Choroid plexus epithelial cell (primary cell): Measurements from ENCODE around the gene PTPRG.

Experiments used
- DNase-seq: peaks from one replicate; pipeline ENCODE4 v3.0.0-alpha.2; 2010; ENCODE audit warnings: low read depth
- H3K4me3 ChIP-seq: 2 replicates; pipeline ENCODE4 v1.5.1; 2011; ENCODE audit warnings: low read depth, mild to moderate bottlenecking, control low read depth, low read length, moderate library complexity
- TF ChIP-seq, protein P1 (sequence below): conservative IDR thresholded peaks from 2 replicates; pipeline ENCODE4 v1.5.1; 2011; ENCODE audit warnings: low read depth, mild to moderate bottlenecking, control low read depth, inconsistent platforms, low read length, moderate library complexity

The PTPRG gene

DNA sequence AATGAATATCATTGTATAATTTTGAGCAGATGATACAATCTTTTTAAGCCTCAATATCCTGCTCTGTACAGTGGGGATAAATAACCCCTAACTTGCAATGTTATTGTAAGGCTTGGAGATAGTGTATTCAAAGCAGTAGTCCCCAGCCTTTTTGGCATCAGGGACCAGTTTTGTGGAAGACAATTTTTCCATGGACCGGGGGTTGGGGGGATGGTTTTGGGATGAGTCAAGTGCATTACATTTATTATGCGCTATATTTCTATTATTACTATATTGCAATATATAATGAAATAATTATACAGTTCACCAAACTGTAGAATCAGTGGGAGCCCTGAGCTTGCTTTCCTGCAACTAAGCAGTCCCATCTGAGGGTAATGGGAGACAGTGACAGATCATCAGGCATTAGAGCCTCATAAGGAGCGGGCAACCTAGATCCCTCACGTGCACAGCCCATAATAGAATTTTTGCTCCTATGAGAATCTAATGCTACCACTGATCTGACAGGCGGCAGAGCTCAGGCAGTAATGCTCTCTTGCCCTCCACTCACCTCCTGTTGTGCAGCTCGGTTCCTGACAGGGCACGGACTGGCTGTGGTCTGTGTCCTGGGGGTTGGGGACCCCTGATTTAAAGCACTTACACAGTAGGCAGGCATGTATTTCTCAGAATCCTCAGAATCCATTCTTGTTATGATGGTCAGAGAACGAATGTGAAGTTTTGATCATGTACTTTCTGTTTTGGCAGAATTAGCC lies 102.2 kb downstream of the PTPRG start:
- TF ChIP-seq, protein P1, sequence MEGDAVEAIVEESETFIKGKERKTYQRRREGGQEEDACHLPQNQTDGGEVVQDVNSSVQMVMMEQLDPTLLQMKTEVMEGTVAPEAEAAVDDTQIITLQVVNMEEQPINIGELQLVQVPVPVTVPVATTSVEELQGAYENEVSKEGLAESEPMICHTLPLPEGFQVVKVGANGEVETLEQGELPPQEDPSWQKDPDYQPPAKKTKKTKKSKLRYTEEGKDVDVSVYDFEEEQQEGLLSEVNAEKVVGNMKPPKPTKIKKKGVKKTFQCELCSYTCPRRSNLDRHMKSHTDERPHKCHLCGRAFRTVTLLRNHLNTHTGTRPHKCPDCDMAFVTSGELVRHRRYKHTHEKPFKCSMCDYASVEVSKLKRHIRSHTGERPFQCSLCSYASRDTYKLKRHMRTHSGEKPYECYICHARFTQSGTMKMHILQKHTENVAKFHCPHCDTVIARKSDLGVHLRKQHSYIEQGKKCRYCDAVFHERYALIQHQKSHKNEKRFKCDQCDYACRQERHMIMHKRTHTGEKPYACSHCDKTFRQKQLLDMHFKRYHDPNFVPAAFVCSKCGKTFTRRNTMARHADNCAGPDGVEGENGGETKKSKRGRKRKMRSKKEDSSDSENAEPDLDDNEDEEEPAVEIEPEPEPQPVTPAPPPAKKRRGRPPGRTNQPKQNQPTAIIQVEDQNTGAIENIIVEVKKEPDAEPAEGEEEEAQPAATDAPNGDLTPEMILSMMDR, result no peak
- peak overlapping the region; percentile 51 for H3K4me3 ChIP-seq
- no peak for DNase-seq

DNA sequence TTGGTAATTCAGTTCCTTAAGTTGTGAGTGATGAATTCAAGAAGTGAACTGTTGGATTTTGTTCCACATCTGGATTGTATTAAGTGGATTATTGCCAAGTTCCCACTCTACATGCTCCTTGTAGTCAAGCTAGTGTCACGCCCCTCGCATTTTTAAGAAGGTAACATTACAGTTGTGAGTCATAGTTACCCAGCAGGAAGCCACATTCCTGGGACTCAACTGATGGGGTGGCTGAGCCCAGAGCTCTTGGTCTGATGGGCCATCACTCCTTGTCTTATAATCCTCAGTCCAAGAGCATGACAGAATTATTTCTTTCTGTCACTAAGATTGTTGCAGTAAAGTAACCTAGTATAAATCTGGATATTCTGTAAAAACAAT lies 102.7 kb downstream of the PTPRG start:
- peak overlapping the region; percentile 51 for H3K4me3 ChIP-seq
- TF ChIP-seq, protein P1, result no peak
- peak; percentile 98 for DNase-seq

DNA sequence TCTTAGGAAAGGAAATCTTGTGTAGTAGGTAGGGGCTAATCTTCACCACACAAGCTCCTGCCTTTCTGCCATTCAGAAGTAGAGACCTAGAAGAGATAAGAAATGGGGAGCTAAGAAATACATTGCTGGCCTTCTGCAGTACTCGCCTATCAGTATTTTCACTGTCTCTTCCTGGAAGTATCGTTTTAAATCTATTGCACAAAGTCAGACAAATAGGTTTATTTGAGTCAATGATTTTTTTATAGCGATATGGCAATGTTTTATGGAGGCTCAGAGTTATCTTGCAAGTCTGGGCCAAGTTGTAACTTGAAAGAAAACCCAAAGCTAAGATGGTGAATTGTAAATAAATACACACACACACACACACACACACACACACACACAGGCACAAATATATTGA lies 103.8 kb downstream of the PTPRG start:
- no peak for DNase-seq
- TF ChIP-seq, protein P1, result no peak
- H3K4me3 ChIP-seq, result no peak overlapping the region

DNA sequence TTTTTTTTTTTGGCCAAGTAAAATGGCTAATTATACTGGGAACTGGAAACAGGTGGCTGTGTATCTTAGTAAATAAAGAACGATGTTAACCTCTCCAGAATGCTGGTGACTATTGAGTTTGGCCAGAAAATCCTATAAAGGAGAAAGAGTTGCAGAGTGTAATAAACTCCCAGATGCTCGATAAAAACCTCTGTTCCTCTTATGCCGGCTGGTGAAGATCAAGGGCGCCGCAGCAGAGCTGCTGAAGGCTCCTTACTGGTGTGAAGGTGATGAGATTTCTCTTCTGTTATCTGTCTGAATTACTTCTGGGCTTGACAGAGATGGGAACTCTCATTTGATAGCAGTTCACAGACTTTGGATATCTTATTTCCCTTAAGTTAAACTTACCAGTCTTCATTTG lies 104.6 kb downstream of the PTPRG start:
- TF ChIP-seq, protein P1, result no peak
- no peak for DNase-seq
- H3K4me3 ChIP-seq, result no peak overlapping the region

DNA sequence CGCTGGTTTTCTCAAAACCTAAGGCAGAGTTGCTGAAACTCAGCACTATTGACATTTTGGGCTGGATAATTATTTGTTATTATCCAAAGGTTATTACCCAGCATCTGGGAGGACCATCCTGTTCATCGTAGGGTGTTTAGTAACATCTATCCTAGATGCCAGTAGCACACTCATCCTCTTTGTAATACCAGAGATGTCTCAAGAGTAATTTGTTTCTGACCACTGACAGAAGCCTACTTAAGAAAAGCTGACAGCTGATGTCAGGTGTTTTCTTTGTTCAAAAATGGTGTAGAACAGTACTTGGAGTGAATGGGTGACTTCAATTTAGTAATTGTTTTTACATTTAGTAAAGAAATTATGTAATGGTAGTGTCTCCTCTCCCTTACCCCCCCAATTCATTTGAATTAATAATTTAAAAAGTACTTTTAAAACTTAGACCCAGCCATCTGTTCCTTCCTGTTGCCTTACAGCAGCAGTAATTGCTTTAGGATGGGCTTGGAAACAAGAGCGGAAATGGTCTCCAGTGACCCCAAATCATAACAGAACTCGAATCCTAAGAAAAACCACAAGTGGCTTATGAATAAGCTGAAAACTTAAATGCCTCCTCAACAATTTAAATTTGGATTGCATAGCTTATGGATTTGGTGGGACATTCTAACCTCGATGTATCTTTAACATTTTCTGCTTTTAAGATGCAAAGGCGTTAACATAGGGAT lies 105.4 kb downstream of the PTPRG start:
- no peak overlapping the region for H3K4me3 ChIP-seq
- DNase-seq, result no peak
- TF ChIP-seq, protein P1, result no peak

DNA sequence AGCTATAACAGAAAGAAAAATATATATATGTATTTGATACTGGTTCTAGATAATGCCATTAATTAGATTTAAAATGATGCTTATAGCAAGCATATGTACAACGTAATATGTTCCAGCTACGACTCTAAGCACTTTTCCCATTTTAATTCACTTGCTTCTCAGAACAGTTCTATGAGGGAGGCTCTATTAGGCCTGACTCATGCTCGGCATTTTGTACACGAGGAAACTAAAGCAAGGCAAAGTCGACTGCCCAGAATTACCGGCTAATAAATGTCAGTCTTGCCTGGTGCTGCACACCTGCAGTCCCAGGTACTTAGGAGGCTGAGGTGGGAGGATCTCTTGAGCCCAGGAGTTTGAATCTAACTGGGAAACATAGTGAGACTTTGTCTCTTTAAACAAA lies 106.0 kb downstream of the PTPRG start:
- DNase-seq, result no peak
- TF ChIP-seq, protein P1, result no peak
- H3K4me3 ChIP-seq, result no peak overlapping the region

DNA sequence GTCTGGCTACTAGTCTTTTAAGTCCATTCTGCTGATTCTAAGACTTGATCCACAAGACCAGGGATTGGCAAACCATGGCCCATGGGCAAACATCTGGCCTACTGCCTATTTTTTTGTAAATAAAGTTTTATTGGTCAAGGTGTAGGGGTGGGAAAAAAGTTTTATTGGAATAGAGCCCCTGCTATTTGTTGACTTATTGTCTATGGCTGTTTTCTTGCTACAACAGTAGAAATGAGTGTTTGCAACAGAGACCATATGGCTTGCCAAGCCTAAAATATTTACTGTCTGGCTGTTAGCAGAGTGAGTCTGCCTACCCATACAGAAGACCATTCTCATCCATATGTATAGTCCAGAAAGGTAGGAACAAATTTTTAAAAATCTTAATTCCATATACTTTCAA lies 106.4 kb downstream of the PTPRG start:
- H3K4me3 ChIP-seq, result no peak overlapping the region
- TF ChIP-seq, protein P1, result no peak
- DNase-seq, result peak; percentile 42
